ENCODE data around the gene ARHGEF28. TPM values are rescaled to one million over a fixed set of nuclear protein-coding genes. Genes with fewer than 3 reads are reported as not detected.

Gene ARHGEF28
- total RNA-seq, 1 experiment from 2014 or later, result 6.1 TPM

GRCh38 chr5:73859696-73860095 is 233.7 kb downstream of the ARHGEF28 start:
- no peak overlapping the region for H3K4me2 ChIP-seq (ENCODE audit: low read length)
- no peaks in the 10 kb centered on the region for H3K36me3 ChIP-seq (ENCODE audit: control insufficient read depth in 1 of 2, insufficient read depth in 2 of 2, low read length in 2 of 2)
- no peak overlapping the region for H2AFZ ChIP-seq (ENCODE audit: low read depth, low read length, poor library complexity, severe bottlenecking)
- H3K27ac ChIP-seq (ENCODE audit: low read depth, low read length), result no peak overlapping the region
- ChIA-PET POLR2A (no interaction called here), RAD21 (ENCODE audit: low non-redundant PET in 1 of 2, low total read pairs in 2 of 2, uncharacterized antibody in 2 of 2, unreplicated experiment in 2 of 2) (no interaction called here), CTCF (no interaction called here)
- TF ChIP-seq ZFX (IDR thresholded peaks at IDR 0.05) (no peak), EZH2phosphoT487 (IDR thresholded peaks at IDR 0.05; ENCODE audit: borderline replicate concordance) (no peak), ELF1 (IDR thresholded peaks at IDR 0.05; ENCODE audit: borderline replicate concordance, low read depth) (no peak), POLR2A (IDR thresholded peaks at IDR 0.05; ENCODE audit: borderline replicate concordance, extremely low read depth, insufficient read depth, insufficient read length) (no peak), SRF (IDR thresholded peaks at IDR 0.05; ENCODE audit: low read depth) (no peak), MAX (IDR thresholded peaks at IDR 0.05) (no peak), CEBPB (IDR thresholded peaks at IDR 0.05; ENCODE audit: low read depth) (no peak), EGR1 (IDR thresholded peaks at IDR 0.05; ENCODE audit: low read depth) (no peak), POLR2AphosphoS5 (IDR thresholded peaks at IDR 0.05; ENCODE audit: low read depth, low read length) (no peak), YY1 (IDR thresholded peaks at IDR 0.05; ENCODE audit: extremely low read depth, insufficient replicate concordance, low read depth, low read length) (no peak), CTCF (IDR thresholded peaks at IDR 0.05 in 2 of 3, conservative IDR thresholded peaks at IDR 0.05 in 1 of 3; ENCODE audit: borderline replicate concordance in 1 of 3, insufficient read depth in 1 of 3, low read depth in 2 of 3, low read length in 2 of 3) (no peak), ZNF274 (IDR thresholded peaks at IDR 0.05; ENCODE audit: low read depth, low read length) (no peak), CBX3 (IDR thresholded peaks at IDR 0.05; ENCODE audit: low read depth) (no peak), REST (IDR thresholded peaks at IDR 0.05; ENCODE audit: low read depth) (no peak), ATF3 (IDR thresholded peaks at IDR 0.05) (no peak), ZBTB33 (IDR thresholded peaks at IDR 0.05; ENCODE audit: extremely low read depth, insufficient replicate concordance, low read length) (no peak)
- no peaks in the 10 kb centered on the region for H4K20me1 ChIP-seq (ENCODE audit: insufficient read depth)
- intact Hi-C loops (cut with micrococcal nuclease), result no loop called here
- no TSS peak for BruUV-seq (replicated peaks)
- no peaks in the 10 kb centered on the region for H3K79me2 ChIP-seq (ENCODE audit: insufficient read depth, low read length)
- H3K4me3 ChIP-seq (replicated peaks in 1 of 2; ENCODE audit: low read depth in 1 of 2, low read length in 2 of 2), result no peak overlapping the region
- H3K27me3 ChIP-seq (ENCODE audit: insufficient read depth, low read length), result no peaks in the 10 kb centered on the region
- no peak overlapping the region for H3K9ac ChIP-seq (ENCODE audit: low read length)
- H3K4me1 ChIP-seq (ENCODE audit: control insufficient read depth in 1 of 2, insufficient read depth in 2 of 2, low read length in 2 of 2), result no peaks in the 10 kb centered on the region
- no peak for ATAC-seq
- no peak for DNase-seq (ENCODE audit: low read depth, low spot score)
- H3K9me3 ChIP-seq (ENCODE audit: control insufficient read depth in 1 of 2, insufficient read depth in 1 of 2, low read depth in 1 of 2, low read length in 2 of 2), result no peaks in the 10 kb centered on the region
- H3K9me2 ChIP-seq (ENCODE audit: insufficient read depth), result no peaks in the 10 kb centered on the region
